ENCODE results near the gene EVX2. TPM values are rescaled to one million over a fixed set of nuclear protein-coding genes. Genes with fewer than 3 reads are reported as not detected.
A peak's percentile ranks its signal among the peaks of the same experiment; 100 is the strongest.

The EVX2 gene
- total RNA-seq, result not detected
- long read RNA-seq, result 0 reads

DNA sequence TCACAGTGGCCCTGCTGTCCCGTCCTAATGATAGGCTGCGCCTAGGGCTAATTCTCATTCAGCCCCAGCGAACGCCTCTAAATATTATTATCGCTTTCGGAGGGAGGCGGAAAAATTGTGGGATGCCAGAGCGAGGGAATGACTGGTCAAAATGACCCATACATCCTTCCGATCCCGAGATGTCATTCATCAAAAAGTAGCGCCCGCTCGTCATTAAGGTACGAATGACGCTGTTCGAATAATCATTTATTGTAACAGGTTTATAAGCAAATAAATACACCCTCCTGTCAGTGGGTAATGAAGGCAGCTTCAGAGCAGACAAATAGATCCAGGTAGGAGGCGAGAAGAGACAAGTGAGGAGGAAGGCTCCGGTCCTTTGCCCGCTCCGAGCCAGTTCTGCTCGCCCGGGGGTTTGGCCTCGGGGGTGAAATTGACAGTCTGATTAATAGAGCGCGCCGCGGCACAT, at the start of gene EVX2:
TSS of gene EVX2 (minus strand) at position 167 of the 466 bp plus-strand sequence. CDS start 186 bp downstream, outside the sequence.
- intact Hi-C loops (cut with micrococcal nuclease), result no loop called here
- Histone ChIP-seq H3K27ac (replicated peaks) (no peak within 1 kb of the TSS), H3K27me3 (ENCODE audit: low read depth) (peaks cover 100% of the 10 kb centered on the region), H3K36me3 (no peaks in the 10 kb centered on the region), H3K4me3 (no peak within 1 kb of the TSS), H3K9me3 (replicated peaks) (peaks cover 6% of the 10 kb centered on the region), H3K4me1 (peaks cover 63% of the 10 kb centered on the region)
- DNase-seq, result no peak
- TF ChIP-seq, protein P1, sequence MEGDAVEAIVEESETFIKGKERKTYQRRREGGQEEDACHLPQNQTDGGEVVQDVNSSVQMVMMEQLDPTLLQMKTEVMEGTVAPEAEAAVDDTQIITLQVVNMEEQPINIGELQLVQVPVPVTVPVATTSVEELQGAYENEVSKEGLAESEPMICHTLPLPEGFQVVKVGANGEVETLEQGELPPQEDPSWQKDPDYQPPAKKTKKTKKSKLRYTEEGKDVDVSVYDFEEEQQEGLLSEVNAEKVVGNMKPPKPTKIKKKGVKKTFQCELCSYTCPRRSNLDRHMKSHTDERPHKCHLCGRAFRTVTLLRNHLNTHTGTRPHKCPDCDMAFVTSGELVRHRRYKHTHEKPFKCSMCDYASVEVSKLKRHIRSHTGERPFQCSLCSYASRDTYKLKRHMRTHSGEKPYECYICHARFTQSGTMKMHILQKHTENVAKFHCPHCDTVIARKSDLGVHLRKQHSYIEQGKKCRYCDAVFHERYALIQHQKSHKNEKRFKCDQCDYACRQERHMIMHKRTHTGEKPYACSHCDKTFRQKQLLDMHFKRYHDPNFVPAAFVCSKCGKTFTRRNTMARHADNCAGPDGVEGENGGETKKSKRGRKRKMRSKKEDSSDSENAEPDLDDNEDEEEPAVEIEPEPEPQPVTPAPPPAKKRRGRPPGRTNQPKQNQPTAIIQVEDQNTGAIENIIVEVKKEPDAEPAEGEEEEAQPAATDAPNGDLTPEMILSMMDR (IDR thresholded peaks at IDR 0.05; ENCODE audit: borderline replicate concordance), result no peak

DNA sequence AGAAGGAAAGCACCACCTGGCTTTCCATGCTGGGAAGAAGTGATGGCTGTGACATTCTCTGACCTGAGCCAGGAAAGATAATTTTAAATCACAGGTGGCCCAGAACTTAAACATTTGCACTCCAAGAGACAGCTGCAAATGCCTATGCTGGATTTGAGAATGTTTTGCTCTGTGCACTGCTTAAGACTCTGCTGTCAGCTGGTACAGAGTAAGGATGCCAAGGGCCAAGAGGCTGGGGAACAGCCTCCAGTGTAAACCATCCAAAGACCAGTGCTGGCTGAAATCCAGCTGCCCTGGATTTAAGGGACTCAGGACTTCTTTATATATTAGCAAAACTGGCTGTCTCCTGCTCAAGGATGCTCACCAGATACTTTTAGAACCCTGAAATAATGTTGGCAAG, 49.6 kb upstream of the EVX2 start:
- no peak overlapping the region for H3K27ac ChIP-seq (replicated peaks)
- TF ChIP-seq, protein P1 (IDR thresholded peaks at IDR 0.05; ENCODE audit: borderline replicate concordance), result no peak
- intact Hi-C loops (cut with micrococcal nuclease), result loop anchor here (10.0 kb wide), 1 partner anchor 681 kb away; no protein-coding TSS in a partner anchor
- no peaks in the 10 kb centered on the region for H3K36me3 ChIP-seq
- peaks cover 100% of the 10 kb centered on the region for H3K27me3 ChIP-seq (ENCODE audit: low read depth)
- no peaks in the 10 kb centered on the region for H3K9me3 ChIP-seq (replicated peaks)
- no peak for DNase-seq
- no peak overlapping the region for H3K4me3 ChIP-seq
- H3K4me1 ChIP-seq, result peaks cover 32% of the 10 kb centered on the region

DNA sequence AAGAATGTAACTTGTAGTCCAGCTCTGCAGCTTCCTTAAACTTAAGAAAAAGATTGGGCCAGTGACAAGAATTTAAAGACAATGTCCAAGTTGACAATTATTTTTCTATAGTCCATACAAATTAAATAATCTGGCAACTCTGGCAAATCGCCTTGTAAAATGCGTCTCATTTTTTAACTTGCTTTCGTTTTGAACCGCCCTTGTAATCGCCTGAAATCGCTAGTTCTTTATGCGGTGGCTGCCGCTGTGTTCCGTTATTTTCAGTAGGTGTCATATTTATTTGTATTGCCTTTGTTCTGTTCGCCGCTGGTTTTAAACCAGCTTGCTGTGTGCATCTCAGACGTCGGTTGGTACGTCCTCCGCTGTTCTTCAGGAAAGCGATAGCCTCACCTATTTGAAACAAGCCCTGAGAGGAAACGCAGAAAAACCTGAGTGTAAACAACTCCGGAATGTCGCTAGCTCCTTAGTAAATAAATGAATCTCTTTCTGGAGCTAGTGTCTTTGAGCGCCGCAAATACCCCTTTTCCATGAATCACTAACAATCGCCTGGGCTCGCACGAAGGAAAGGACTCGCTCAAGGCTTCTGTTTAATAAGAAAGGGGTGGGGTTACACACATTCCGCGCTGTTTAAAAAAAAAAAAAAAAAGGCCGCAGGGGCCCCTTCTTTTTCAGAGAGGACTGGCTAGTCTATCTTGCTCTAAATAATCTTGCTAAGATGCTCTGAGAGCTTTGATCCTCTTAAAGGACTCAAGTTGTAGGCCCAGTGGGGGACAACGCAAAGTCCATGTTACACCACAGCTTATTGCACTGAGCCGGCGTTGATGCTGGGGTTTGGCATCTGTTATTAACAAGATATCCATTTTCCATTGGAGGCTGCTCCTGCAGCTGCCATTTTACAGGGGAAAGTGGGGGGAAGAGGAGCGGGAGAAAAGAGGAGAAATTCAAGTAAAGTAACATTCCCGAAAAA, 48.7 kb upstream of the EVX2 start:
- peak overlapping the region; percentile 62 for H3K4me3 ChIP-seq
- H3K36me3 ChIP-seq, result no peaks in the 10 kb centered on the region
- no peaks in the 10 kb centered on the region for H3K9me3 ChIP-seq (replicated peaks)
- H3K27ac ChIP-seq (replicated peaks), result peak overlapping the region; percentile 33
- H3K27me3 ChIP-seq (ENCODE audit: low read depth), result peaks cover 99% of the 10 kb centered on the region
- no peak for DNase-seq
- H3K4me1 ChIP-seq, result peaks cover 32% of the 10 kb centered on the region
- TF ChIP-seq, protein P1 (IDR thresholded peaks at IDR 0.05; ENCODE audit: borderline replicate concordance), result no peak
- intact Hi-C loops (cut with micrococcal nuclease), result loop anchor here (10.0 kb wide), 1 partner anchor 682 kb away; no protein-coding TSS in a partner anchor

DNA sequence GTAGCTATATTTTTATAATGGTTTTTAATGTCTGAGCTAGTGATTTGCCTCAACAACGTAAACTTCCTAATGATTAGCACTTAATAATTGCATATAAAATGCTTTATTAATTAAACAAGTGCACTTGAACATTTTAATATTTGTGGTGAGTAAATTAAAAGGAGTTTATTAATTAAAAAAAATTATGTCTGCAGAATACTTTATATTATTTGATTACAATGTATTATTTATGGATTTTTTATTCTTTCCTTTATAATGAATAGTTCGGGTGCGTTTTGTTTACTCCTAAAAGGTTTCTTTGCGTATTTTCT, 48.0 kb upstream of the EVX2 start:
- Histone ChIP-seq H3K36me3 (no peaks in the 10 kb centered on the region), H3K9me3 (replicated peaks) (no peaks in the 10 kb centered on the region), H3K4me1 (peaks cover 33% of the 10 kb centered on the region), H3K27ac (replicated peaks) (peak overlapping the region; percentile 33), H3K4me3 (peak overlapping the region; percentile 62), H3K27me3 (ENCODE audit: low read depth) (peaks cover 99% of the 10 kb centered on the region)
- DNase-seq, result no peak
- intact Hi-C loops (cut with micrococcal nuclease), result loop anchor here (10.0 kb wide), 1 partner anchor 683 kb away; no protein-coding TSS in a partner anchor
- TF ChIP-seq, protein P1 (IDR thresholded peaks at IDR 0.05; ENCODE audit: borderline replicate concordance), result no peak

DNA sequence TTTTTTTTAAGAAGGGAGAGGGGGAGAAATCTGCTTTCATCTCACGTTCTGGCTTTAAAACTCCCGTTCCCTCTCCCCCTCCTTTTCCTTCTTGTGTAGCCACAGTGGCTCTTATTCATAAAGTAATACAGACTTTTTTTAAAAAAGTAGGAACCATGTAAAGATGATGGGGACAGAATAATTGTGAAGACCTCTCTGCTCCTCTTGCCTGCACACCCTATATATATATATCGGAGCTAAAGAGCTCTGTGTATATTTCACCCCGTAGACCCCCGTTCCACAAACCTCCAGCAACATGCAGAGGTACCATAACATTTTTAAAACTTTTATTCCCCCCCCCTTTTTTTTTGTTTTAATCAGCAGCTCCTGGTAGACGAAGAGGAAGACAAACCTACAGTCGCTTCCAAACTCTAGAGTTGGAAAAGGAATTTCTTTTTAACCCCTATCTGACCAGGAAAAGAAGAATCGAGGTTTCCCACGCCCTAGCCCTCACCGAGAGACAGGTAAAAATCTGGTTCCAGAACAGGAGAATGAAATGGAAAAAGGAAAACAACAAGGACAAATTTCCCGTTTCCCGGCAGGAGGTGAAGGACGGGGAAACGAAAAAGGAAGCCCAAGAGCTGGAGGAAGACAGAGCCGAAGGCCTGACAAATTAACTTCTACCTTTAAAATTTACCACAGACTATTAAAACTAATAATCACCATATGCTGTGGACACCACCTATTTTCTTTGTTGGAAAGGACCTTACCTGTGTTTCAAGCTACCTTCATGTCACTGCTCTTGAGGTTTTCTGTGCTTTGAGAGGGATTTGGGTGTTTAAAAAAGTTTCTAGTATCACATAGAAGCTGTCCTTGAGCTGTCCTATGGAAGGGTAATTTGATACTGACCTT, 47.4 kb upstream of the EVX2 start:
- no peaks in the 10 kb centered on the region for H3K36me3 ChIP-seq
- H3K4me3 ChIP-seq, result peak overlapping the region; percentile 62
- DNase-seq, result no peak
- peak overlapping the region; percentile 77 for H3K27ac ChIP-seq (replicated peaks)
- intact Hi-C loops (cut with micrococcal nuclease), result loop anchor here (10.0 kb wide), 1 partner anchor 684 kb away; no protein-coding TSS in a partner anchor
- no peaks in the 10 kb centered on the region for H3K9me3 ChIP-seq (replicated peaks)
- TF ChIP-seq, protein P1 (IDR thresholded peaks at IDR 0.05; ENCODE audit: borderline replicate concordance), result no peak
- H3K27me3 ChIP-seq (ENCODE audit: low read depth), result peaks cover 99% of the 10 kb centered on the region
- H3K4me1 ChIP-seq, result peaks cover 27% of the 10 kb centered on the region

All from left ventricle myocardium inferior (tissue), 1 donor.